Measurements from ENCODE around the gene THAP4.

Gene THAP4

DNA sequence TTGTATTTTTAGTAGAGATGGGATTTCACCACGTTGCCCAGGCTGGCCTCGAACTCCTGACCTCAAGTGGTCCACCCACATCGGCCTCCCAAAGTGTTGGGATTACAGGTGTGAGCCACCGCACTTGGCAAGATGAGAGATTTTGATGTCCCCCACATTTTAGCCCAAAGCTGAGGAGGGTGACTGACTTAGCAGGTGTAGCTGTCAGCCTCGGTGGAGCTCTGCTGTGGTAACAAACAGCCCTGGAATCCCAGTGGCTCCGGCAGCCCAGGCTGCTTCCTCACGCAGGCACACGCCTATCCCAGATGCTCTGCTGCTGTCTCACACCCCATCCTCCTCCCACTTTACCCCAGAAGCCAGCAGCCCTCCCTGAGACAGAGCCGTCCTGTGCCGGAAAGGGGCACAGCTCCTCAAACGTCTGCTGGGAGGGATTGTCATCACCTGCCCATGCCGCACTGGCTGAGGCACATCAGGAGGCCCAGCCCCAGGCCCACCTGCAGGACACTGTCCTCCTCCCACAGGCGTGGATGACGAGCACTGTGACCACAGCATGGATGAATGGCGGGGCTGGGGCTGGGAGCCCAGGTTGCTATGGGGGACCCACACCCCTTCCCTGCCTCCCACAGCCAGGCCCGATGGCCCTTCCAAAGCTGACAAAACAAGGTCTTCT, 89.0 kb downstream of the THAP4 start:
- no peak for DNase-seq (ENCODE audit: low read depth)

DNA sequence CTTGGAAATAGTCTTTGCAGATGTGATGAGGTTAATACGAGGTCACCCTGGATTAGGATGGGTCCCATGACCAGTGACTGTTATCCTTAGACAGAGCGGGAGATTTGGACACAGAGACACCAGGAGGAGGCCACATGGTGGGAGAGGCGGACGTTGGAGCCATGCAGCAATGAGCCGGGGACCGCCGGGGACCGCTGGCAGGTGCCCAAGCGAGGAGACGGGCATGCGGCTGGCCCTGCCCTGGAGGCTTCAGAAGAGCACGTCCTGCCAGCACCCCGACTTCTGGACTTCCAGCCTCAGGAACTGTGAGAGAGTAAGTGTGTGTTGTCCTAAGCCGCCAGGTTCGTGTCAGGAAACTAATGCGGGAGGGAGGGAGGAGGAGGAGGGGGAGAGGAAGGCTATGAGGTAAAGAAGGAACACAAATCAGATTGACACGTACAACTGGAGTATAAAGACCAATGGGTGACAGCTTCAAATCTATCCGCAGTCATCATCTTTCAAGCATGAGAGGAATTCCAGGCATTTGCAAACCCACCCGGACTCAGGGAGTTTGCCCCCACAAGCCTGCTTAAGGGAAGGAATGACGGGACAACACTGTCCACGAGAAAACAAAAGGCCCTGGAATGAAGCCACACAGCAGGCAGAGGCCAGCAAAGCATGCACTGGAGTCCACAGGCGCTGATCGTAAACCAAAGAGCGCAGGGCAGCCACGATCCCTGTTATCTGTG, 90.0 kb downstream of the THAP4 start:
- DNase-seq (ENCODE audit: low read depth): peak; percentile 16

DNA sequence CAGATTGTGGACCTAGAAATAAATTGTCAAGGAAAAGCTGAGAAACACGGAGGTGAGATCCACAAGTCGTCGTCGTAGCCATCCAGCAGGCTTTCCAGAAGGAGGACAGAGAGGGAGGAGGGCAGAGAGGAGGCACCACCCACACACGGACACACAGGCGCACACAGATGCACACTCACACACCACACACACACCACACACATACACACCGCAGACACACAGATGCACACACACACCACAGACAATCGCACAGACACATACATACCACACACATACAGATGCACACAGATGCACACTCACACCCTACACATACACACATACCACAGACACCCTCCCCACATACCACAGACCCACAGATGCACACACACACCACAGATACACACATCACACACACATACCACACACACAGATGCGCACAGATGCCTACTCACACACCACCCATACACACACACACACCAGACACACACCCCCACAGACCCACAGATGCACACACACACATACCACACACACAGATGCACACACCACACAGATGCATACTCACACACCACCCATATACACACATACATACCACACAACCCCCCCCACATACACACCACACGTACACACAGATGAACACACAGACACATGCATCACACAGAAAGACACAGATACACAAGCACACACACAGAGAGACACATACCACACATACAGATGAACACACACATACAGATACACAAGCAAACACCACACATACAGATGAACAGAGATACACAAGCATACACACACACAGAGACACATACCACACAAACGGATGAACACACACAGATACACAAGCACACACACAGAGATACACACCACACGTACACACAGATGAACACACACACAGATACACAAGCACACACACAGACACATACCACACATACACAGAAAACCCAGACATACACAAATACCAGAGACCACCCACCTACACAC, 91.2 kb downstream of the THAP4 start:
- DNase-seq (ENCODE audit: low read depth): no peak

DNA sequence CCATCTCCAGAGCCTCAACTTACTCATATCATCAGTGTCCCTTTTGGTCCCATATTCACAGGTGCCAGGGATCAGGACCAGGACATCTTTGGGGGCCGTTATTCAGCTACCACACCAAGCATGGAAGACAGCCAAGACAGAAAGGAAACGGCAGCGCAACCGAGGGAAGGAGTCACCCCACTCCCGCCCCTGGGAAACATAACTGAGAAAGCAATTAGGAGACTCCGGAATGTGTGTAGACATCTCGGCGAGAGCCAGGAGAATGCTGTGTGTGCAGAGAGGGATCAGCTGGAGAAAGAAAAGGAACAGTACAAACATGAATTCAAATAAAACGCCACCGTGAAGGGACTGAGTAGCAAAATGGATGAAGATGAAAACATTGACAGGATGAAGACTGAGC, 91.9 kb downstream of the THAP4 start:
- DNase-seq (ENCODE audit: low read depth): no peak

DNA sequence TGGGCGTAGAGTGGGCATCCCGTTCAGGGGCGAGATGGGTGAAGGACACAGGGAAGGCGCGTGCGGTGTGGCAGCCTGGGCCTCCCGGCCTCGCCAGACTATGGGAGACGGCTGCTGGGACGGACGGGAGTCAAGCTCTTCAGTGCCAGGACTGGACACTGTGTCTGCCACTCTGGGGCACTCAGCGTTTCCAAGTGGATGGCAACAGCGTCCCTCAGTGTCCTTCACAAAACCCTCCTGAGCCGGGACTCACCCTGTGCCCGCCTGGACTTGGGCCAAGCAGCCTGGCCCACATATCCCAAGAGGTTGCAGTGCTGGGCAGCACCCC, 94.7 kb downstream of the THAP4 start:
- no peak for DNase-seq (ENCODE audit: low read depth)

DNA sequence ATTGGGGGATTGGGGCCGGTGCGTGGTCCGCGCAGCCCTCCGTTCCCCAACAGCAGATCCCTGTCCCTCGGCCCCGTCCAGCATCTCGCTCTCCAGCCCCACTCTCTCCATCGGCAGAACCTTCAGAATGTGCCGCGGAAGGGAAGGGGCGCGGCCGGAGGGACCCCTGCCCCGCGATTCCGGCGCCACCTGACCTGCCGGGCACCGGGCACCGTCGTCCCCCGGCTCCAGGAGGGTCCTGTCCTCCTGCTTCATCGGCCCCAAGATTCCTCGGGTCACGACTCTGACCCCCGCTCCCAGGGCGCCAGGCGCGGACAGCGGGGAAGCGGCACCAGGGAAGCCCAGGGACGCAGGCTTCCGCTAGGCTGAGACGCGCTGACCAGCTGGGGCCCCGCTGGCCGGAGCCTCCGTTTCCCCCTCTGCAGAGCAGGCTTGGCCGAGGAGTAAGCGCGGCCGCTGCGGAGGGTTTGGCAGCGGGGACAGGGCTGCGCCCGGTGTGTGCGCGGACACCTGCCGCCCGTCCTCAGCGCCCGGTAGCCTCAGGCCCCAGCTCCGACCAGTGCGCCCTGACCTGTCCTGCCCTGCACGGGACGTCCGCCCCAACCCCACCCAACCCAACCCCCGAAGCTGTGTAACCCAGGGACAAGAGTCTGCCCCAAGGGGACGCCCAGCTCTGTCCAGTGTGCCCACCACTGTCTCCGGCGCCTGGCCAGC, 95.2 kb downstream of the THAP4 start:
- no peak for DNase-seq (ENCODE audit: low read depth)

DNA sequence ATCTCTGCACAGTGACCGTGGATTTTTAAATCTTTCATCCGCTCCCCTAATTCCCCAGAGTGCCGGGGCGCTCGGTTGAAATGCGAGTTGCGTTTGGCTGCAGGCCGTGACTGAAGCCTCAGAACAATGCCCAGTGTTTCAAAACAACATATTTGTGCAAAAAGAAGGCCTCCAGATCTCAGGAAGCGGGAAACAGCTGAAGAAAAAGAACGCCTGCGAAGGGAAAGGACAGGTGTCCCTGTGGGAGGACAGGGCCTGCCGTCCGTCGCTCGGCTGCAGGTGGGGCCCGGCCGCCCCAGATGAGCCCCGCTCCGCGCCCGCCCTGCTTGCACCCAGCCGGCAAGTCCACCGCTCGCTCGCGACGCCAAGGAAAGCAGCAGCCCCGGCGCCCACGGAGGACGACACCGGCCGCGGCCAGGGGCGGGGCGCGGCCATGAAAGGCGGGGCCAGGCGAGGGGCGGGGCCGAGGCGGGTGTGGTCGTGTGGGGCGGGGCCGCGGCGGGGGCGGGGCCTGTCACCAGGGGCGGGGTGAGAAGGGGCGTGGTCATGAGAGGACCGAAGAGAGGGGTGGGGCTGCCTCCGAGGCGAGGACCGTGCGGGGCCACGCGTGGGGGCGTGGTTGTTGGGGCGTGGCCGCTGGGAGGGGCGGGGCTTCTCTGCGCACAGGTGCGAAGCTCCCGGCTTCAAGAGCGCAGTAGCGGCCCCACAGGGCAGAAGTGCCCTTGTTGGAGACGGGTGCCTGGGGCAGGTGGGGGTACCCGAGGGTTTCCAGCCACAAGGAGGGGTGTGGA, 96.0 kb downstream of the THAP4 start:
- DNase-seq (ENCODE audit: low read depth): peak; percentile 32

DNA sequence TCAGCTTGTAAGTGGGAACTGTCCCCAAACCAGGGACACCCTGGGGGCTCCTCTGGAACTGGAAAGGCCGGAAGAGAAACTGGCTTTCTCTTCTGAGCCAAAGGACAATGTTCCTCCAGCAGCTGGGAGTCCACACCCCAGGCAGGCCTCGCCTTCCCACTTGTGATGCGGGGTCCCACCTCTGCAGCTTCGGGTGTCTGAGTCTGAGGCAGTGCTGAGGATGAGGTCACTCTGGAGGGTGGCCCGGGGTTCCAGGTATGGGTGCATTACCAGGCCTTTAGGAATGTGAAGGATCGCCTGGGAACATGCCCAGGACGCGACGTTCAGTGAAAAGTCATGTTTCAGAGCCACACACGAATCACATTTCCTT, 96.6 kb downstream of the THAP4 start:
- DNase-seq (ENCODE audit: low read depth): no peak

DNA sequence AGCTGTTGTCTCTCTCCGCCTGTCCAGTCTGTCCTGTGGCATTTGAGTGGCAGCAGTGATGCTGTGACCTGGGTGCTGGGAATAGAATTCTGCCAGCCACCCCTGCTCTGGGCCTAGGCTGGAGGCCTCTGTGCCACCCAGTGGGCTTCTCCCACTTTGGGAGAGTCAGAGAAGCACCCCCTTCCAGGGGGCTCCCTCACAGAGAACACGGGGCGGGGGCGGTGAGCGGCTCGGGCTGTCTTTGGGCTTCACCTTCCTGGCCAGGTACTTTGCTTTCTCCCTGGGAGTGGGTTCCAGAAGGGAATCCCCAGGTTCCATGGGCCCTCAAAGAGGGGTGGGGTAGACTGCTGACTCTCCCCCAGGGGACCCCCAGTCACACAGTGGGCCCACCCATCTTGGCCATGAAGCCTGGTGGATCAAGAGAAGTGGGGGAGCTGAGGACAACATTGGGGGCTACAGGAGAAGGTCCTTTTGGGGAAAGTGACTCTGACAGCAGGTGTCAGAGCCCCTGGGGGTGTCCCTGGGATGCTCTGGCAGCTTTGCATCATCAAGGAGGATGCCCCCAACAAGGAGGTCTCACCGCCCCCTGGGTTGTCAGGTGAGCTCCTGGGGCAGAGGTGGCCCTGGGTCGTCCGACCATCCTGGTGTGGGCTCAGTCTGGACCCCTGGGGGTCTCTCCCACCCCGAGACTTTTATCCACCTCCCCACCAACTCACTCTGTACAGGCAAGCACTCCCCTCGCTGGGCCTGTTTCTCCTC, 97.2 kb downstream of the THAP4 start:
- DNase-seq (ENCODE audit: low read depth): no peak

DNA sequence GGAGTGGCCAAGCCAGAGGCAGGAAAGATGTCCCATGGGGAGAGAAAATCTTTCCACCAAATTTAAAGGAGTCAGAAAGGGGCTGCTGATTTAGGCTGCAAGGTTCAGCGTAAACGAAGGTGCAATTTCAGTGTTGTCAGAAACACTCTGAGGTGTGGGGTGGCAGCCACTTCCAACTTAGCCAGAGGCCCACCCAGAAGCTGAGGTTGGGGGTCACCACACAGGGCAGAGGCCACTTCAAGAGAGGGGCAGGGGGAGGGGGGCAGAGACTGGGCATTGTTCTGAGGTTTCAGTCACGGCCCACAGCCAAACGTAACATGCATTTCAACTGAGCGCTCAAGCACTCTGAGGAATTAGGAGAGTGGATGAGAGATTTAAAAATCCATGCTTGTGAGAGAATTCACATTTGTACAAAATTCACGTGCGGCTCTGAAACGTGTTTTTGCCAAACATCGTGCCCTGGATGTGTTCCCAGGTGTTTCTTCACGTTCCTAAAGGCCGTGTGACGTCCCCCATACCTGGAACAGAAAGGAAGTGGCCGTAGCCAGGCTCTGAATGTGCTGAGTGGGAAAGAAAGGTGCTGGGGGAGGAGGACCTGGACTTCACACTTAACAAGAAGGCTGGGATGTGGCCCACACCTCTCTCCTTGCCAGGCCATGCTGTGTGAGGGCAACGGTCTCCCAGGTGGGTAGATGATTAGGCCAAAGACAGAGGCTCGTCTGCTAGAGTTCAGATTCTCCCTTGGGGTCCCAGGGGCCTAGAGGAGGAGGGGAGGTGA, 97.9 kb downstream of the THAP4 start:
- no peak for DNase-seq (ENCODE audit: low read depth)

DNA sequence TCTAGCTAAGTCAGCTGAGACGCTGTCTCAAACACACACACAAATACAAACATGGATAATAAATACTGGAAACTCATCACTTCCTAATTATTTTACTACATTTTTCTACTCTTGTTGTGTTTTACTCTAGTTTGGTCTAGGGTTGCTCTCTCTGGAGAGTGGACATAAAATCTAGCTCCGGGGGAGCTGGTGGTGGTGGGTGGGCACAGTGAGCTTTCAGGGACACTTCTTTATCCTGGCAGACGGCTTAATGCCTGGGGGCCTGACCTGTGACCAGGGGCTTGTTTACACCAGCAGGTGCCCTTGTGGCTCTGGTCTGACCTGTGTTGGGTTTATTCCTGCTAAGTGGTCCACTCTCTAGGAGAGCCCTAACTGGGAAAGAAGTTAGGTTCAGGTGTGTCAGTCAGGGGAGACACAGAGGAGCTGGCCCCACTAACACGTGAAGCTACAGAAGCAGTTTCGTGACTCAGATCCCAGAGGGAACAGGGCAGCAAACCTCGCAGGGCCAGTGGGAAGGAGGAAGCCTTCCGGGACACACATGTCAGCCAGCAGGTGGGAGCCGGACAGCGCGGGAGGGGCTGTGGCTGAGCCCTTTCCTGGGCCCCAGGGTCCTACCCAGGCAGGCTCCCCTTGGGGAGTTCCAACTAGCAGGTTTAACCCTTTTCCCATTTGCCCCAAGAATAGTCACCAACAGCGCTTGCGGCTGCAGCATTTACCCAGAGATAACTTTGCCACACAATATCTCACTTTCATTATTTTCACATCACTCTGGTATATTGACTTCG, 100.9 kb downstream of the THAP4 start:
- DNase-seq (ENCODE audit: low read depth): no peak

DNA sequence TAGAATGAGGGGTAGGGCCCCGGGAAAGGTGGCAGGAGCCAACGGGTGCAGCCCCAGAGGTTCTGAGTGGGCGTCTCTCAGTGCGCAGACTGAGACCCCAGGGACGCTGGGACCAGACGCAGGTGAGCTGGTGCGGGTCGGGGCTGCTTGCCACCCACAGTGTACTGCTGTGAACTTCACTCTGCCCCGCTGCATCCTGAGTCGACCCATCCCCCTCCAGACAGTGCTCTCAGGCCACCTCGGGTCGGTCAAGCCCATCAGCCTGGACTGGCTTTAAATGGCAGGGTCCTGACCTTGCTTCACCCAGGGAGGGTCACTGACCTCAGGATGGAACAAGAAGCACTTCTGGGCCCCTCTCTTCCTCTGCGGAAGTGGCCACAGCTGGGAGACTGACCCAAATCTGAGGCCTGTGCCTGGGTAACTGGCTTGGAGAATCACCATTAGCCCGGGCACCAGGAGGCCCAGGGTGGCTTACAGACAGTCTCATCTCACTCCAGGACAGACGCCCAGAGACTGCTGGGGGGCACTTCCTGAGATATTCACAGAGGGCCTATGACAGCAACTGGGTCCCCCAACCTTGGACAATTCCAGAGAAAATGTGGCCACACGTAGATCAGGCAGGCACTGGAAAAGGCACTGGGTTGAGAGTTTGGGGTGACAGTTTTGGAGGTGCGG, 102.1 kb downstream of the THAP4 start:
- DNase-seq (ENCODE audit: low read depth): no peak

All from fibroblast of gingiva (primary cell).